T47D (cell line): ENCODE results near the gene AP1M2.

Experiments used
- DNase-seq, 2 experiments: peaks; one replicate each; pipeline versions ENCODE4 v3.0.0 to v3.0.0-alpha.2; 2011 to 2012; ENCODE audit warnings: low read depth in 1 of 2, low spot score in 1 of 2
- JUND ChIP-seq: IDR thresholded peaks from 2 replicates; pipeline ENCODE4 v1.6.1; 2012; ENCODE audit warnings: low read depth
- in situ Hi-C: cut with HindIII; loops from 2 replicates; pipeline ENCODE4 v1.10.0; 2016; ENCODE audit warnings: low sequenced_read_pairs, low pct_unique_long_range_greater_than_20kb

AP1M2 gene

GRCh38 chr19:10615429-10616023 lies 28.4 kb upstream of the AP1M2 start:
- in situ Hi-C loops: no loop called here
- no peak for TF ChIP-seq JUND
- no peak for DNase-seq

GRCh38 chr19:10612499-10613119 lies 25.5 kb upstream of the AP1M2 start:
- no peak for DNase-seq
- TF ChIP-seq JUND: no peak
- in situ Hi-C loops: no loop called here

GRCh38 chr19:10611907-10612306 lies 24.8 kb upstream of the AP1M2 start:
- no peak for DNase-seq
- in situ Hi-C loops: no loop called here
- TF ChIP-seq JUND: no peak

GRCh38 chr19:10604460-10604980 lies 17.4 kb upstream of the AP1M2 start:
- TF ChIP-seq JUND: no peak
- in situ Hi-C loops: no loop called here
- DNase-seq: peak; percentile 64 to 85

GRCh38 chr19:10603873-10604459 lies 16.9 kb upstream of the AP1M2 start:
- in situ Hi-C loops: no loop called here
- DNase-seq: peak in 1 of 2 experiments; percentile 75
- TF ChIP-seq JUND: no peak

- in situ Hi-C loops: no loop called here
- DNase-seq: peak in 1 of 2 experiments; percentile 75
- TF ChIP-seq JUND: no peak
Observed at GRCh38 chr19:10603084-10603872, 16.2 kb upstream of the AP1M2 start.

- in situ Hi-C loops: no loop called here
- peak; percentile 78 to 82 for DNase-seq
- TF ChIP-seq JUND: no peak
Observed at GRCh38 chr19:10602330-10603083, 15.4 kb upstream of the AP1M2 start.

GRCh38 chr19:10601999-10602329 lies 14.9 kb upstream of the AP1M2 start:
- in situ Hi-C loops: no loop called here
- TF ChIP-seq JUND: no peak

GRCh38 chr19:10600149-10600548 lies 13.0 kb upstream of the AP1M2 start:
- TF ChIP-seq JUND: no peak
- no peak for DNase-seq
- in situ Hi-C loops: no loop called here

More at GRCh38 chr19:10601999-10602329, 14.9 kb upstream of the AP1M2 start:
- no peak for DNase-seq

GRCh38 chr19:10593820-10594637 lies 6.9 kb upstream of the AP1M2 start:
- no peak for TF ChIP-seq JUND
- DNase-seq: no peak
- in situ Hi-C loops: no loop called here

GRCh38 chr19:10593148-10593547 lies 6.0 kb upstream of the AP1M2 start:
- TF ChIP-seq JUND: no peak
- in situ Hi-C loops: no loop called here
- DNase-seq: no peak
